ENCODE data around the gene P2RX2.

The P2RX2 gene

GRCh38 chr12:132621657-132622435 is 3.3 kb downstream of the P2RX2 start:
- TF ChIP-seq CTCF (IDR thresholded peaks at IDR 0.05; ENCODE audit: low read depth, low read length), result no peak
- DNase-seq (ENCODE audit: low read depth, low spot score), result no peak
- no peak overlapping the region for H3K4me3 ChIP-seq (ENCODE audit: low read depth, low read length)
- in situ Hi-C loops (cut with HindIII; ENCODE audit: low sequenced_read_pairs), result no loop called here

- in situ Hi-C loops (cut with HindIII; ENCODE audit: low sequenced_read_pairs), result no loop called here
- DNase-seq (ENCODE audit: low read depth, low spot score), result peak; percentile 64
These were observed 4.0 kb downstream of the P2RX2 start for GRCh38 chr12:132622437-132623071.

GRCh38 chr12:132623072-132623869 is 4.7 kb downstream of the P2RX2 start:
- no peak for DNase-seq (ENCODE audit: low read depth, low spot score)
- H3K4me3 ChIP-seq (ENCODE audit: low read depth, low read length), result no peak overlapping the region
- TF ChIP-seq CTCF (IDR thresholded peaks at IDR 0.05; ENCODE audit: low read depth, low read length), result no peak
- in situ Hi-C loops (cut with HindIII; ENCODE audit: low sequenced_read_pairs), result no loop called here

More at GRCh38 chr12:132622437-132623071, 4.0 kb downstream of the P2RX2 start:
- no peak for TF ChIP-seq CTCF (IDR thresholded peaks at IDR 0.05; ENCODE audit: low read depth, low read length)
- H3K4me3 ChIP-seq (ENCODE audit: low read depth, low read length), result no peak overlapping the region

- H3K4me3 ChIP-seq (ENCODE audit: low read depth, low read length), result no peak overlapping the region
- no peak for DNase-seq (ENCODE audit: low read depth, low spot score)
- no peak for TF ChIP-seq CTCF (IDR thresholded peaks at IDR 0.05; ENCODE audit: low read depth, low read length)
- in situ Hi-C loops (cut with HindIII; ENCODE audit: low sequenced_read_pairs), result no loop called here
These were observed 5.7 kb downstream of the P2RX2 start for GRCh38 chr12:132624186-132624855.

GRCh38 chr12:132624910-132625630 is 6.5 kb downstream of the P2RX2 start:
- in situ Hi-C loops (cut with HindIII; ENCODE audit: low sequenced_read_pairs), result no loop called here
- DNase-seq (ENCODE audit: low read depth, low spot score), result no peak
- no peak for TF ChIP-seq CTCF (IDR thresholded peaks at IDR 0.05; ENCODE audit: low read depth, low read length)
- H3K4me3 ChIP-seq (ENCODE audit: low read depth, low read length), result no peak overlapping the region
